Liver (tissue), 9 donors: Measurements from ENCODE around the gene LRCOL1. TPM values are rescaled to one million over a fixed set of nuclear protein-coding genes. Genes with fewer than 3 reads are reported as not detected.

Experiments
- DNase-seq: peaks from one replicate; pipeline ENCODE4 v3.0.0-alpha.2; 2017; ENCODE audit warnings: low spot score
- H3K27ac ChIP-seq, 2 donors: one replicate each; pipeline ENCODE4 v1.7.0; 2013; ENCODE audit warnings: inconsistent platforms in 2 of 2, low read length in 2 of 2, control low read depth in 1 of 2, low read depth in 1 of 2, mild to moderate bottlenecking in 1 of 2
- H3K27me3 ChIP-seq, 4 donors: one replicate each; pipeline versions ENCODE4 v1.6.1 to v1.7.0; 2013; ENCODE audit warnings: low read length in 3 of 4, inconsistent platforms in 1 of 4, mild to moderate bottlenecking in 1 of 4, moderate library complexity in 1 of 4; ENCODE audit not compliant: control insufficient read depth in 4 of 4, insufficient read depth in 4 of 4
- H3K36me3 ChIP-seq, 4 donors: one replicate each; pipeline versions ENCODE4 v1.6.1 to v1.7.0; 2013; ENCODE audit warnings: low read length in 3 of 4, mild to moderate bottlenecking in 3 of 4, low read depth in 1 of 4, moderate library complexity in 1 of 4; ENCODE audit not compliant: control insufficient read depth in 4 of 4, insufficient read depth in 3 of 4
- H3K4me1 ChIP-seq, 4 donors: one replicate each; pipeline versions ENCODE4 v1.6.1 to v1.7.0; 2013; ENCODE audit warnings: low read length in 3 of 4, mild to moderate bottlenecking in 3 of 4, moderate library complexity in 1 of 4; ENCODE audit not compliant: control insufficient read depth in 4 of 4, insufficient read depth in 4 of 4
- H3K4me3 ChIP-seq, 3 donors: one replicate each; pipeline versions ENCODE4 v1.6.1 to v1.7.0; 2013; ENCODE audit warnings: low read length in 3 of 3, control low read depth in 1 of 3, low read depth in 1 of 3, mild to moderate bottlenecking in 1 of 3
- H3K9ac ChIP-seq, 2 donors: one replicate each; pipeline ENCODE4 v1.7.0; 2013; ENCODE audit warnings: low read length in 2 of 2, mild to moderate bottlenecking in 2 of 2, moderate library complexity in 2 of 2, control low read depth in 1 of 2, low read depth in 1 of 2
- H3K9me3 ChIP-seq, 4 donors: one replicate each; pipeline versions ENCODE4 v1.6.1 to v1.7.0; 2013; ENCODE audit warnings: low read length in 3 of 4; ENCODE audit not compliant: control insufficient read depth in 4 of 4
- EGR1 ChIP-seq, 2 donors: IDR thresholded peaks; 2 replicates each; pipeline ENCODE4 v1.6.1; 2016 to 2018; ENCODE audit warnings: antibody characterized with exemption in 2 of 2, low read depth in 2 of 2
- FOXA1 ChIP-seq: IDR thresholded peaks from 2 replicates; pipeline ENCODE4 v1.6.1; 2016; ENCODE audit warnings: antibody characterized with exemption
- FOXA2 ChIP-seq: IDR thresholded peaks from 2 replicates; pipeline ENCODE4 v1.6.1; 2016; ENCODE audit warnings: antibody characterized with exemption
- GABPA ChIP-seq, 2 donors: IDR thresholded peaks in 1 of 2; conservative IDR thresholded peaks in 1 of 2; 2 replicates each; pipeline ENCODE4 v1.6.1; 2016; ENCODE audit warnings: antibody characterized with exemption in 2 of 2, mild to moderate bottlenecking in 1 of 2, moderate library complexity in 1 of 2
- HNF4A ChIP-seq, 2 donors: conservative IDR thresholded peaks; 2 replicates each; pipeline ENCODE4 v1.6.1; 2016; ENCODE audit warnings: antibody characterized with exemption in 2 of 2, mild to moderate bottlenecking in 2 of 2
- HNF4G ChIP-seq: IDR thresholded peaks from 2 replicates; pipeline ENCODE4 v1.6.1; 2016; ENCODE audit warnings: antibody characterized with exemption
- JUND ChIP-seq, 2 donors: IDR thresholded peaks; 2 replicates each; pipeline ENCODE4 v1.6.1; 2016; ENCODE audit warnings: antibody characterized with exemption in 2 of 2
- MAX ChIP-seq: IDR thresholded peaks from 2 replicates; pipeline ENCODE4 v1.6.1; 2016; ENCODE audit warnings: antibody characterized with exemption
- NR2F2 ChIP-seq: IDR thresholded peaks from 2 replicates; pipeline ENCODE4 v1.6.1; 2016; ENCODE audit warnings: antibody characterized with exemption
- RAD21 ChIP-seq, 2 donors: IDR thresholded peaks; 2 replicates each; pipeline ENCODE4 v1.6.1; 2016; ENCODE audit warnings: antibody characterized with exemption in 2 of 2, mild to moderate bottlenecking in 2 of 2
- RXRA ChIP-seq, 2 donors: IDR thresholded peaks; 2 replicates each; pipeline ENCODE4 v1.6.1; 2017 to 2018; ENCODE audit warnings: antibody characterized with exemption in 2 of 2, mild to moderate bottlenecking in 1 of 2
- TAF1 ChIP-seq: conservative IDR thresholded peaks from 2 replicates; pipeline ENCODE4 v1.6.1; 2016; ENCODE audit warnings: antibody characterized with exemption, mild to moderate bottlenecking
- YY1 ChIP-seq: IDR thresholded peaks from 2 replicates; pipeline ENCODE4 v1.6.1; 2016; ENCODE audit warnings: antibody characterized with exemption, mild to moderate bottlenecking
- WGBS: extraction: QIAGEN DNeasy Blood & Tissue Kit; methylation state at CpG from one replicate; pipeline ENCODE4 v1.1.7; 2013; 5-methylcytosine and 5-hydroxymethylcytosine counted together
- polyA plus RNA-seq, 2 donors: library from polyadenylated mRNA; stranded (reverse) in 1 of 2; unstranded in 1 of 2; fragments of 200-250 nt in 1 of 2; fragments of >200 nt in 1 of 2; fragmentation: Nextera tagmentation in 1 of 2; extraction: Ambion mirVana in 1 of 2; gene quantifications; one replicate each; pipeline versions ENCODE4 v1.2.1 to v1.2.3, GENCODE V29; 2013 to 2015
- total RNA-seq, 2 donors: library from RNA; depleted of rRNA; stranded (reverse); fragments of >200 nt; gene quantifications; one replicate each; pipeline ENCODE4 v1.2.3, GENCODE V29; 2014
- TF ChIP-seq, protein P1 (sequence below): IDR thresholded peaks from 2 replicates; pipeline ENCODE4 v1.6.1; 2016; ENCODE audit warnings: antibody characterized with exemption, mild to moderate bottlenecking
- TF ChIP-seq, protein P2 (sequence below): IDR thresholded peaks from 2 replicates; pipeline ENCODE4 v1.6.1; 2016; ENCODE audit warnings: antibody characterized with exemption
- TF ChIP-seq, protein P3 (sequence below): IDR thresholded peaks from 2 replicates; pipeline ENCODE4 v1.6.1; 2016; ENCODE audit warnings: antibody characterized with exemption
- donor health status: healthy.
- donor health status: healthy.
- donor health status: healthy.
- donor health status: healthy.
- donor health status: healthy.

Gene LRCOL1
- total and polyA plus RNA-seq, 4 donors, result 2.6 to 40.7 (median 5.9) TPM; not detected in 1

DNA sequence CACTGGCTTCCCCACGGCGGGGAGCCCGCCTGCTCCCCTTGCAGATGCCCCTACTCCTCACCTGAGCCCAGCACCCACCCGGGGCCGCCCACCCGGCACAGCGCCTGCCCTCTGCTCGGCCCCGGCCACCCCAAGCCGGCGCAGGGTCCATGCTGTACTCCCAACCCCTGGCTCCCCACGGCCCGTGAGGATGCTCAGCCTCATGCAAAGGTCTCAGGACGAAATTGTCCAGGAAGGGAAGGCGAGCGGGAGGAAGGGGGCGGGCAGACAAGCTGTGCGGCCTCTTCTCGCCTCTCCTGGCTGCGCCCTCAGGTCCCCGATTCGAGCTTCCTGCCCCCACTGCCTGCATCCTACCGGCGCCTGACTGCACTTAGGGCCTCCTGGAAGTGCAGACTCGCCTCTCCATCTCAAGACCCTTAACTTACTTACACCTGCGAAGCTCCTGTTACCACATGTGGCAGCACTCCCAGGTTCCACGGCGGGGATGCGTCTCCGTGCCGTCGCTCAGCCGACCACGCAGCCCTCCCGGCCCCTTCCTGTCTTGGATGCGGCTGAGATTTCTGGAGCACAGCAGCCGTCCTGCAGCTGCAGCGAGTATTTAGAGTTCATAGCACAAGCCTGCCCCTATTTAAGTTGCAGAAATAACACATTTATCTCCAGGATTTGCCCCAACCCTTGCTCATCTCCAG, 18.0 kb downstream of the LRCOL1 start:
- Histone ChIP-seq H3K4me1 (peaks cover 0 to 6% (median 2%) of the 10 kb centered on the region in 4 donors), H3K9ac (no peak overlapping the region), H3K27ac (no peak overlapping the region), H3K9me3 (no peaks in the 10 kb centered on the region), H3K4me3 (no peak overlapping the region), H3K36me3 (no peaks in the 10 kb centered on the region), H3K27me3 (no peaks in the 10 kb centered on the region)
- no peak for TF ChIP-seq RXRA (IDR thresholded peaks at IDR 0.05)
- TF ChIP-seq HNF4G, result no peak
- TF ChIP-seq, protein P1, sequence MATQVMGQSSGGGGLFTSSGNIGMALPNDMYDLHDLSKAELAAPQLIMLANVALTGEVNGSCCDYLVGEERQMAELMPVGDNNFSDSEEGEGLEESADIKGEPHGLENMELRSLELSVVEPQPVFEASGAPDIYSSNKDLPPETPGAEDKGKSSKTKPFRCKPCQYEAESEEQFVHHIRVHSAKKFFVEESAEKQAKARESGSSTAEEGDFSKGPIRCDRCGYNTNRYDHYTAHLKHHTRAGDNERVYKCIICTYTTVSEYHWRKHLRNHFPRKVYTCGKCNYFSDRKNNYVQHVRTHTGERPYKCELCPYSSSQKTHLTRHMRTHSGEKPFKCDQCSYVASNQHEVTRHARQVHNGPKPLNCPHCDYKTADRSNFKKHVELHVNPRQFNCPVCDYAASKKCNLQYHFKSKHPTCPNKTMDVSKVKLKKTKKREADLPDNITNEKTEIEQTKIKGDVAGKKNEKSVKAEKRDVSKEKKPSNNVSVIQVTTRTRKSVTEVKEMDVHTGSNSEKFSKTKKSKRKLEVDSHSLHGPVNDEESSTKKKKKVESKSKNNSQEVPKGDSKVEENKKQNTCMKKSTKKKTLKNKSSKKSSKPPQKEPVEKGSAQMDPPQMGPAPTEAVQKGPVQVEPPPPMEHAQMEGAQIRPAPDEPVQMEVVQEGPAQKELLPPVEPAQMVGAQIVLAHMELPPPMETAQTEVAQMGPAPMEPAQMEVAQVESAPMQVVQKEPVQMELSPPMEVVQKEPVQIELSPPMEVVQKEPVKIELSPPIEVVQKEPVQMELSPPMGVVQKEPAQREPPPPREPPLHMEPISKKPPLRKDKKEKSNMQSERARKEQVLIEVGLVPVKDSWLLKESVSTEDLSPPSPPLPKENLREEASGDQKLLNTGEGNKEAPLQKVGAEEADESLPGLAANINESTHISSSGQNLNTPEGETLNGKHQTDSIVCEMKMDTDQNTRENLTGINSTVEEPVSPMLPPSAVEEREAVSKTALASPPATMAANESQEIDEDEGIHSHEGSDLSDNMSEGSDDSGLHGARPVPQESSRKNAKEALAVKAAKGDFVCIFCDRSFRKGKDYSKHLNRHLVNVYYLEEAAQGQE, result no peak
- TF ChIP-seq GABPA (IDR thresholded peaks at IDR 0.05 in 1 of 2, conservative IDR thresholded peaks at IDR 0.05 in 1 of 2), result no peak
- TF ChIP-seq YY1, result no peak
- TF ChIP-seq JUND (IDR thresholded peaks at IDR 0.05), result no peak
- TF ChIP-seq NR2F2, result no peak
- TF ChIP-seq FOXA2, result no peak
- TF ChIP-seq EGR1 (IDR thresholded peaks at IDR 0.05; ENCODE audit: low read depth in 2 of 2), result no peak
- TF ChIP-seq, protein P2, sequence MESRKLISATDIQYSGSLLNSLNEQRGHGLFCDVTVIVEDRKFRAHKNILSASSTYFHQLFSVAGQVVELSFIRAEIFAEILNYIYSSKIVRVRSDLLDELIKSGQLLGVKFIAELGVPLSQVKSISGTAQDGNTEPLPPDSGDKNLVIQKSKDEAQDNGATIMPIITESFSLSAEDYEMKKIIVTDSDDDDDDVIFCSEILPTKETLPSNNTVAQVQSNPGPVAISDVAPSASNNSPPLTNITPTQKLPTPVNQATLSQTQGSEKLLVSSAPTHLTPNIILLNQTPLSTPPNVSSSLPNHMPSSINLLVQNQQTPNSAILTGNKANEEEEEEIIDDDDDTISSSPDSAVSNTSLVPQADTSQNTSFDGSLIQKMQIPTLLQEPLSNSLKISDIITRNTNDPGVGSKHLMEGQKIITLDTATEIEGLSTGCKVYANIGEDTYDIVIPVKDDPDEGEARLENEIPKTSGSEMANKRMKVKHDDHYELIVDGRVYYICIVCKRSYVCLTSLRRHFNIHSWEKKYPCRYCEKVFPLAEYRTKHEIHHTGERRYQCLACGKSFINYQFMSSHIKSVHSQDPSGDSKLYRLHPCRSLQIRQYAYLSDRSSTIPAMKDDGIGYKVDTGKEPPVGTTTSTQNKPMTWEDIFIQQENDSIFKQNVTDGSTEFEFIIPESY, result no peak
- TF ChIP-seq, protein P3, sequence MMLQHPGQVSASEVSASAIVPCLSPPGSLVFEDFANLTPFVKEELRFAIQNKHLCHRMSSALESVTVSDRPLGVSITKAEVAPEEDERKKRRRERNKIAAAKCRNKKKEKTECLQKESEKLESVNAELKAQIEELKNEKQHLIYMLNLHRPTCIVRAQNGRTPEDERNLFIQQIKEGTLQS, result no peak
- no peak for TF ChIP-seq HNF4A (conservative IDR thresholded peaks at IDR 0.05)
- no peak for DNase-seq
- 88% methylated on average over 38 of the region's 38 CpGs for WGBS

GRCh38 chr12:132591107-132591935, 19.1 kb downstream of the LRCOL1 start:
- Histone ChIP-seq H3K27ac (no peak overlapping the region), H3K27me3 (no peaks in the 10 kb centered on the region), H3K4me3 (no peak overlapping the region), H3K9me3 (no peaks in the 10 kb centered on the region), H3K36me3 (no peaks in the 10 kb centered on the region), H3K9ac (no peak overlapping the region), H3K4me1 (peaks cover 0 to 6% (median 1%) of the 10 kb centered on the region in 4 donors)
- WGBS, result 95% methylated on average over 45 of the region's 45 CpGs
- DNase-seq, result no peak
- TF ChIP-seq HNF4G (no peak), TAF1 (no peak), YY1 (no peak), MAX (no peak), FOXA1 (no peak), GABPA (IDR thresholded peaks at IDR 0.05 in 1 of 2, conservative IDR thresholded peaks at IDR 0.05 in 1 of 2) (no peak), RAD21 (IDR thresholded peaks at IDR 0.05) (no peak), JUND (IDR thresholded peaks at IDR 0.05) (no peak), RXRA (IDR thresholded peaks at IDR 0.05) (no peak)
- TF ChIP-seq, protein P1, result no peak
- TF ChIP-seq, protein P3, result no peak
- TF ChIP-seq, protein P2, result no peak
